ENCODE data around the gene AMDHD1.
A peak's percentile ranks its signal among the peaks of the same experiment; 100 is the strongest.

Gene AMDHD1, protein sequence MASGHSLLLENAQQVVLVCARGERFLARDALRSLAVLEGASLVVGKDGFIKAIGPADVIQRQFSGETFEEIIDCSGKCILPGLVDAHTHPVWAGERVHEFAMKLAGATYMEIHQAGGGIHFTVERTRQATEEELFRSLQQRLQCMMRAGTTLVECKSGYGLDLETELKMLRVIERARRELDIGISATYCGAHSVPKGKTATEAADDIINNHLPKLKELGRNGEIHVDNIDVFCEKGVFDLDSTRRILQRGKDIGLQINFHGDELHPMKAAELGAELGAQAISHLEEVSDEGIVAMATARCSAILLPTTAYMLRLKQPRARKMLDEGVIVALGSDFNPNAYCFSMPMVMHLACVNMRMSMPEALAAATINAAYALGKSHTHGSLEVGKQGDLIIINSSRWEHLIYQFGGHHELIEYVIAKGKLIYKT

DNA sequence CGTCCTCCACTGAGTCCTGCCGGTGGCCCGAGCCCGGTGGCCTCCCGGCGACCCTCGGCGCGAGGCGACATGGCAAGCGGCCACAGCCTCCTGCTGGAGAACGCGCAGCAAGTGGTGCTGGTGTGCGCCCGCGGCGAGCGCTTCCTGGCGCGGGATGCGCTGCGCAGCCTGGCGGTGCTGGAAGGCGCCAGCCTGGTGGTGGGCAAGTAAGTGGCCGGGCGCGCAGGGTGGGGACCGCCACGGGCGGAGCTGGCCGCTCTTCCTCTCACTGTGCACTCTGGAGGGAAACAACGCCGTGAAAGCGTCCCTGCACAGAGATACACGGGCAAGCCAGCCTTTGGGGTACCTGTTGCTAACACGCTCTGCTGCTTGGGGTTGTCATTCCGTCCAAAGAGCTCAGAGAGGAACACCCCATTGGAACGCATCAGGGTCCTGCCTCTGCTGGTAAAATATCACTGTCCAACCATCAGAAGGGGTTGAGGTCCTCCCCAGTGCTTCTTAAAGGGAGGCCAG lies at the start of gene AMDHD1:
Gene AMDHD1 (plus strand): TSS at position 2 of the 513 bp plus-strand sequence. CDS start 68 bp downstream, at position 70.
- peak; percentile 76 to 84 for DNase-seq

DNA sequence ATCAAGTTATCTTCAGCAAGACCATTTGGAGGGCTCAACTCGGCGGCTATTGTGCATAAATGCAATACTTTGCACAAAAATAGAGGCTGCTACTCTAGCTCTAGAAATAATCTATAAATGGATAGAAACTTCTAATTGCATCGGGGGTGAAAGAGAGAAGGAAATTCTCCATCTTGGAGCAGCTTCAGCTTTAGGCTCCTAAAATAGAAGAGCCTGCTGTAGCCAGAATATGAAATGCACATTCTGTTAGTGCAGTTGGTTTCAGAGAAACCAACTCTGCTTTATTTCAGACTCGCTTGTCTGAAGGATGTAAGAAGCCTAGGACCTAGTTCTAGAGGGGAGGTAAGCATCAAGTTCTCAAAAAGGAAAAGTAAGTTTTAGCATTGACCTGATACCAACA lies 46.3 kb upstream of the AMDHD1 start:
- DNase-seq, result no peak

DNA sequence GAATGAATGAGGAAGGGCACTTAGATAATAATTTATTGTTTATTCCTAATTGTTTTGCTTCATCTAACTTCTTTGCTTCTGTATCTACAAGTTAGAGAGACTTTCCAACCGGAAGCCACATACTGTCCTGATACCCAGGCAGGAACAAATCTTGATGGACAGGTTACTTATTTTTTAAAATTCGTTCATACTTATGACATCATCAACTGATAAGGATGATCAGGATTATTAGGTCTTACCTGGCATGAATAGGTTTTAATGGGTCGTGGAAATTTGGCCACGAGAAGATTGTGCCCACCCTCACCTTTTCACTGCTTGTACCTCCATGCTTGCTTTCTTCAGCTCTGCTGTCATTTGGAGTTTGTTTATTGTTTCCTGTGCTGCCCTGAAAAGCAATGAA lies 45.0 kb upstream of the AMDHD1 start:
- DNase-seq, result no peak

DNA sequence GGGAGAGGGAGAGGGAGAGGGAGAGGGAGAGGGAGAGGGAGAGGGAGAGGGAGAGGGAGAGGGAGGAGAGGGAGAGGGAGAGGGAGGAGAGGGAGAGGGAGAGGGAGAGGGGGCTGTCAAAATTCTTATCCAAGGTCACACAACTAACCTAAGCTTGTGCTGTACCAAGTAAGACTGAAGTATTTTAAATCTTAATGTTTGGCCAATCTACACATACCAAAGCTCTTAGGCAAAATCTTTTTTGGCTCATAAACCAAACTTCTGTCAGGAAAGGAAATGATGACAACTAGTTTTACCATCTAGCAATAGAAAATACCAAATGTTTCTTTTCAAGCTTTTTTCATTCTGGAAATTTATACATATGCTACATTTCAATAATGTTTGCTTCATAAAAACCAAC lies 34.6 kb upstream of the AMDHD1 start:
- no peak for DNase-seq

DNA sequence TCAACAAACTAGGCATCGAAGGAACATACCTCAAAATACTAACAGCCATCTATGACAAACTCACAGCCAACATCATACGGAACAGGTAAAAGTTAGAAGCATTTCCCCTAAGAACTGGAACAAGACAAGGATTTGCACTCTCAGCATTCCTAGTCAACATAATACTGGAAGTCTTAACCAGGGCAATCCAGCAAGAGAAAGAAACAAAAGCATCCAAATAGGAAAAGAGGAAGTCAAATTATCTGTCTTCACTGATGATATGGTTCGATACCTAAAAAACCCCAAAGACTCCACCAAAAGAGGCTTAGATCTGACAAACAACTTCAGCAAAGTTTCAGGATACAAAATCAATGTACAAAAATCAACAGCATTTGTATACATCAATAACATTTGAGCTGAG lies 33.3 kb upstream of the AMDHD1 start:
- DNase-seq, result no peak

DNA sequence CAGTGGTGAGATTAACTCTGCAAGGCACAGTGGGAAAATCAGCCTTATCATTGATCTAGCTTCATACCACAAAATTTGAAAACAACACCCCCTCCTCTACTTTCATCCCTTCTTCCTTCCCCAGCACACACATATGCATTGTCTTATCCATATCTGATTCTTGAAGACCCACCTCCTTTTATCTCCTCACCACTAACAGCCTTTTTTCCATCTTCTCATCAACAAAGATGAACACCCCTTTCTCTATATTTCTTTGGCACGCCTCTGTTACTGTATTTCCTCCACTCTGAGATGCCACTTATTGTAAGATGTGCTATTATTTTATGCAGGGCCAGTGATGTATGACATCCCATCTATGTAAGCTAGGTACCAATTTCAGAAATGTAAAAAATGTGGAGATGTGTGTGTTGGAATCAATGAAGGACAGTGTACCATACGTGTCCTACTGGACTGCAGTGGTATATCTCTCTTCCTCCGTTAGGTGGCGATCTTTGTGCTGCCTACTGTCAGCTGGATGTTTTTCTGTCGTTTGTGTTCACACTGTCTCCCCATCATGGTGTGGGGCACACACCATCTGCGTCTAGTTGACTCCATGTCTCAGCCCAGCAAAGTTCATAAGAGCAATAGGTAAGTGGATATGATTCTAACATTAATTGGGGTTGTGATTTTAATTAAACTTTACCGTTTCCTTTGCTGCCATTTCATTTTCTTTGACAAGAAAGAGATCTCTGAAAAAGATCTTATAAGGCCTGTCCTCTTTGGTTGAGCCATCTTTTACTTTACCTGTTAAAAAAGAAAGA lies 24.7 kb upstream of the AMDHD1 start:
- DNase-seq, result peak; percentile 25 to 40

DNA sequence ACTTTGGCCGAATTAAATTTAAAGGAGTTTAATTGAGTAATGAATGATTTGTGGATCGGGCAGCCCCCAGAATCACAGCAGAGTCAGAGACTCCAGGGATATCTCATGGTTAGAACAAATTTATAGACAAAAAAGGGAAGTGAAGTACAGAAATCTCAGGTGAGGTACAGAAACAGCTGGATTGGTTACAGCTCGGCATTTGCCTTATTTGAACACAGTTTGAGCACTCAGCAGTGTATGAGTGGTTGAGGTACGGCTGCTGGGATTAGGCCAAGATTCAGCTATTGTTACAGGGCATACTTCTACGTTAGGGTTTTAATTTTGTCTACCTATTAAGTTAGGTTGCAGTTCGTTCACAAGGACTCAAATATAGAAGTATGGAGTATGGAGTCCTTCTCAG lies 24.0 kb upstream of the AMDHD1 start:
- DNase-seq, result no peak

DNA sequence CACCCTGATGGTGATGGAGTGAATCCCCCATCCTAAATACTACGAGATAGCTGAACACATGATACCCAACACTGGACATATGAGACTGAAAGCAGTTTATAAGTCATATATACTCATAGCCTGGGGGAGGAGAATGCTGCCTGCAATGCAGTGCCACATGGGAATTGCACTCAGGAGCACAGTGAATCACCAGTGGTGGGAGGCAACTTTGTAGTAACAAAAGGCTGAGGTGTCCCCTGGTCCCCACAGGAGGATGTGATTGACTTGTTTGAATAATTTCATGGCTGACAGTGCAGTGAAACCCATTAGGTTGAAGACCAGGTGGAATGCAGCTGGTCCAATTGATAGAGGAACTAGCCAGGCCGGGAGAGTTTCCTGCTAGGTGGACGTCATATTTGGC lies 20.9 kb upstream of the AMDHD1 start:
- no peak for DNase-seq

DNA sequence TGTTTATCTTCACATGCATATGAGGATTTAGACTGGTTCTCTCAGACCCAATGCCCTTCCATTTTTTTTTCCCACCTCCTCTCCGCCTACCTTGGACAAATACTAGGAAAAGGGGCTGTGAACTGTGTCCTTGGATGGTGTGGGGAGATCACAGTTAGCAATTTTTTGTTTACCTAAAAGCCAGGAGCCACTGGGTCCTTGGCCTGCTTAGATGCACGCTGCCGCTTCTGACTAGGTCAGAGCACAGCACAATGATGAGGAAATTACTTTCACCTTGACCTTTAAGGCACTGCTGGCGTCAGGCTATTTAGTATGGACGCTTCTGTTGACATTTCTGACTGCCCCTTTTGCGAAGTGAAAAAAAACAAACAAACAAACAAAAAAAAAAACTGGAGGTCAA lies 2.6 kb upstream of the AMDHD1 start:
- no peak for DNase-seq

DNA sequence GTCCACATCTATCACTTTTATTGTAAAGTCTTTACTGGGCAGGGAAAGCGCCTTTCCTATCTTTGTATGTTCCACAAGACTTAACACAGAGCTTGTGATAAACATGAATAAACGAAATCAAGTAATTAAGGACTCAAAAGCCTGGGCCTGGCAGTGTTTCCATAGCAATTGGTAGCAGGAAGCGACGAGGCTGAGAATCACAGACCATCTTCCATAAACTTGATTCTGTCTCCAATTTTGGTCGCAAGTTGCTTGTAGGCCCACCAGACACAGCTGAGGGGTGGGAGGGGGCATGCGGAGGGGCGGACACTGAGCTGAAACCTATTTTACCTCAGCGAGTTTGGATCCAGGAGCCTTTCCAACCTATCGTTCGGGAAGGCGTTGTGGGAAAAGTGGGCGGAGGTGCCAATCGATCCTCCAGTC lies 1.0 kb upstream of the AMDHD1 start:
- no peak for DNase-seq

DNA sequence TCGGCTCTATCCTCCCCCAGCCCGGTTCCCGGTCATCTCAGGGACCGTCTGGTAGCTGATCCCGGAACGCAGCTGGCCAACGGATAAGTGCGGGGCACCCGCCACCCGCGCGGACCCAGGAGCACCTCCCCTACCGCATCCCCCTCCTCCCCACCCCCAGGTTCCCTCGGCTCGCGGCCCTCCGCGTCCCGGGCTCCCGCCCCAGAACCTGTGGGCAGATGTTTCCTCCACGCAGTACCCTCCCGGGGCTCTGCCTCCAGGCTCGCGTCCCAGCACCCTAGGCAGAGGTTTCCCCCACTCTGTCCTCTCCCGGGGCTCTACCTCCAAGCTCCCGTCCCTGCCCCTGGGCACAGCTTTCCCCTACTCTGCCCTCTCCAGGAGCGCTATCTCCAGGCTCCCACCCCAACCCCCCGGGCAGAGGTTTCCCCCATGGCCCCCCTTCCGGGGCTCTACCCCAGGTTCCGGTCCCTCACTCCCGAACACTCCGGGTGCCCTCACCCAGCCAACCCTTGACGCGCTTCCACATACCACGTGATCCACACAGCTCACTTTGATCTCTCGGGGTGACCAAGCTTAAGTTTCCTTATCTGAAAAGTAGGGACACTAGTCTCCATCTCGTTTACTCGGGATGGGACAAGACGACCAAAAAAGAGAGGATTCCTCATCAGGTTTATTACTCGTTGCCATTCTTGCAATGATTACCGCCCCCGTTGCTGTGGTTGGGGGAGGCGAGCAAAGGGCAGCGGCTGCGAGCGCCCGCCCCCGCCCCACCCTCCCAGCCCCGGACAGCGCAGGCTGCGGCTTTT lies 404 bp upstream of the AMDHD1 start, which contains the start of gene CCDC38:
Gene CCDC38 (minus strand): TSS at position 91 of the 806 bp plus-strand sequence. CDS start 6,105 bp downstream, outside the sequence.
- peak; percentile 87 to 89 for DNase-seq

DNA sequence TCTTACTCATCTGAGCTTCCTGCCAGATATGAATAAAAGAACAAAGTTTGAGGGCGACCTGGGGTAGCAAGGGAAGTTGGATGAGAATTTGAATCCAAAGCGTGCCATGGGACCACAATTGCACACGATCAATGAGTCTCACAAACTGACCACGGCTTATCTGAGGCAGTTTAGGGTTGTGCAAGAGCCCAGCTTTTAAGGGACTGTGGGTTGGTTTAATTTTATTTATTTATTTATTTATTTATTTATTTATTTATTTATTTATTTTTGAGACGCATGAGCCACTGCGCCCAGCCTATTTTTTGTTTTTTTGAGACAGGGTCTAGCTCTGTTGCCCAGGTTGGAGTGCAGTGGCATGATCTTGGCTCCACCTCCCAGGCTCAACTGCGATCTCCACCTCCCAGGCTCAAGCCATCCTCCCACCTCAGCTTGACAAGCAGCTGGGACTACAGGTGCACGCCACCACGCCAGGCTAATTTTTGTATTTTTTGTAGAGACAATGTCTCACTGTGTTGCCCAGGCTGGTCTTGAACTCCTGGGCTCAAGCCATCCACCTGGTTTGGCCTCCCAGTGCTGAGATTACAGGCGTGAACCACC lies 1.1 kb downstream of the AMDHD1 start:
- no peak for DNase-seq

DNA sequence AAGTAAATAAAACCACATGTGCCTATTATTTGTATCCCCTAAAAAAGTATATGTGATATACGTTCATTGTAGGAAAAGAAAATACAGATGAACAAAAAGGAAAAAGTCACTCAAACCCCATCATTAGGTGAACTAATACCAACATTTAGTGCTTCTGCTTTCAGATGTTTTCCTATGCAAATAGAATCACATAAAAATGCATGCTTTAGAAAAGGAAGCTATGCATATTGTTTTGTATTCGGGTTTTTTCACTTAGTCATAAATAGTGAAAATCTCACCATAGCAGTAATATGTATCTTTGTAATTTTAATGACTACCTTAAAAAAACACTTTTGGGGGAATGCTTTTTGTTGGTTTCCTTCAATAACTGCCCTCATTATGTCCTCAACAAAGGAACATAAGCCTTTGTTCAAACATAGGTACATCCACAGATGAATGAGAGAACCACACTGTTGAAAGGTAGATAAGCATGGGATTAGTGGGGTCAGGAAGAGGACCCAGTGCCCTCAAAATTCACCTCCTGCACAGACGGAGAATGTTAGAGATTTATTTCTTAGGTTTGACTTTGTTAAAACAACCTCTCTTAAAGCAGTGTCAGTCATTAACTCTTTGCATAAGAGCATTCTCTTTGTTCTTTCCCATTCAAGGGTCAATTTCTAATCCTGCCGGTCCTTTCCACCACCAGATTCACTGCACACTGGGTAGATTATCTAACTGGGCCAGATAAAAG lies 6.5 kb downstream of the AMDHD1 start:
- DNase-seq, result no peak

DNA sequence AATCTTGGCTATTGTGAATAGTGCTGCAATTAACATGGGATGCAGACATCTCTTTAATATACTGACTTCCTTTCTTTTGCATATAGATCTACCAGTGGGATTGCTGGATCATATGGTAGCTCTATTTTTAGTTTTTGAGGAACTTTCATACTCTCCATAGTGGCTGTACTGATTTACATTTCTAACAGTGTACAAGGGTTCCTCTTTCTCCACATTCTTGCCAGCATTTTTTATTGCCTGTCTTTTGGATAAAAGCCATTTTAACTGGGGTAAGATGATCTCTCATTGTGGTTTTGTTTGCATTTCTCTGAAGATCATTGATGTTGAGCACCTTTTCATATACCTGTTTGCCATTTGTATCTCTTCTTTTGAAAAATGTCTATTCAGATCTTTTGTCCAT lies 8.4 kb downstream of the AMDHD1 start:
- DNase-seq, result no peak

DNA sequence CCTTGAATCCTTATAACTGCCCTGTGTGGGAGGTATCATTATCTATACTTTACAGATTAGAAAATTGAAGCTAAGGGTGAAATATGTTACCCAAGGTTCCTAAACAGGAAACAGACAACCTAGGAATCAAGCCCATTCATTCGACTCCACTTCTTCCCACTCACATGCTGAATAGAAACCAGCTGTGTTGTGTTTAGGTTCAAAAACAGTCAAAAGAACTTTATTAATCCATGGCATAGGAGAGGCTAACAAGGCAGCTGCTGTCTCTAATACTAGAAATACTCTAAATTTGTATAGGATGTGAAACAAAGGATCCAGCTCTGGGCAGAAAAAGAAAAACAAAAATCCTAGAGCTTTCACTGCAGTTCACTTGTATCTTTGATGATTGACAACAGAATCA lies 9.9 kb downstream of the AMDHD1 start:
- DNase-seq, result no peak

DNA sequence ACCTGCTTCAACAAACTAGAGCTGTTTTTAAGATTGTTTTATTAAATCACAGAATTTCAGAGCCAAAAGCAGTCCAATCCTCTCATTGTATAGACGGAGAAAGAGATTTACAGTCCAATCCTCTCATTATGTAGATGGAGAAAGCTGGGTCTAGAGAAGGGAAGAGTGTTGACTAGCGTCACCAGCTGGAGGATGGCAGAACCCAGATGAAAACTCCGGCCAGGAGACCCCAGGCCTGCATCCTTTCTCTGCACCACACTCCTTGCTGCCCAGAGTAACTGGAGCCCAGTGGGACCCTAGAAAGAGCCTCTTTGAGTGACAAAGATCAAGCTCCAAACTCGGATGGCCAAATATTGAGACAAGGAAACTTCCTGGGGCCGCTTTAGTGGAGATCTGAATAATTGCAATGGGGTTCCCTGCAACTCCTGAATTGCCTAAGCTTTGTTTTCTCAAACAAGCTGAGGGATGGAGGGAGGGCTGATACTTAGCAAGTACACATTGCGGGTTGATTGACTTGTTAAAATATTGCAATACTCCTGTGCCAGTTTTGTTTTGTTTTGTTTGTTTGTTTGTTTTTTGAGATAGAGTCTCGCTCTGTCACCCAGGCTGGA lies 12.5 kb downstream of the AMDHD1 start:
- DNase-seq, result no peak

DNA sequence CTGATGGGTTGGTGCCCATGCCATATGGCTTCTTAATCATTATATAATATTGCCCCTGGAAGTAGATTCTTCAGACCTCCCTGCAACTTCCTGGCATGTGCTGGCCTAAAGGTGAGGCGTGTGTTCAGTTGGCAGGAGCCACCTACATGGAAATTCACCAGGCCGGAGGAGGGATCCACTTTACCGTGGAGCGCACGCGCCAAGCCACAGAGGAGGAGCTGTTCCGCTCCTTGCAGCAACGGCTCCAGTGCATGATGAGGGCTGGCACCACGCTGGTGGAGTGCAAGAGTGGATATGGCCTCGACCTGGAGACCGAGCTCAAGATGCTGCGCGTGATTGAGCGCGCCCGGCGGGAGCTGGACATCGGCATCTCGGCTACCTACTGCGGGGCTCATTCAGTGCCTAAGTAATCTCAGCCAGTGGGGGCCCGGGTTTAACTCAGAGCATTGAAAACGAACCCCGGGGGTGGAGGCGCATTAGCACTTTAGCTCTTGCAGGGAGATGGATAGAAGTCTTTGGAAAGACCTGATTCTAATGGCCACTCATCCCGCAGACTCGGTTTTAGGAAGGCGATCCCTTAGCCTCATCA lies 13.5 kb downstream of the AMDHD1 start:
- DNase-seq, result no peak

DNA sequence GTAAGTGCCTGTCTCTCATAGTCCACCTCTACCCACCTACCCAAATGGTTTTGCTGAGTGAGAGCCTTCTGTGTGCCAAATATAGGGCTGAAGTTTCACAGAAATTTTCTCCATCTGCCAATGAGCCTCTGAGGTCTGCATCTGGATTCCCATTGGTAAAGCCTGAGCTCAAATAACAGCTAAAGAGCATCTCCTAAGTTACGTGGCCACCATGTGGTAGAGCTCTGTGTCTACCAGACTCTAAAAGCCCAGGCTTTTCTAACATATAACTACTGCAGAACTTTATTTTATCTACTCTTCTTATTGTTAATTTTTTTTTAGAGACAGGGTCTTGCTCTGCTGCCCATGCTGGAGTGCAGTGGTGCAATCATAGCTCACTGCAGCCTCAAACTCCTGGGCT lies 16.0 kb downstream of the AMDHD1 start:
- DNase-seq, result no peak

DNA sequence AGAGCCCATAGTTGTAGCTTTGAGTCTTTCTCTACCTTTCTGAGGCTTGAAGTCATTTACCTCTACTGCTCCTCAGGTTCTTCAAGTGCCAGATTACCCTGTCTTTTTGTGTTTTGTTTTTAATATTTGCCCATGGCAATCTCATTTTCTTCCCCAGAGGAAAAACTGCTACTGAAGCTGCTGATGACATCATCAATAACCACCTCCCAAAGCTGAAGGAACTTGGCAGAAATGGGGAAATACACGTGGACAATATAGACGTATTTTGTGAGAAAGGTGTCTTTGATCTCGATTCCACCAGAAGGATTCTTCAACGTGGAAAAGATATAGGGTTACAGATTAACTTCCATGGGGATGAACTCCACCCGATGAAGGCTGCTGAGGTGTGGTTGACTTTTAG lies 17.1 kb downstream of the AMDHD1 start:
- DNase-seq, result no peak

DNA sequence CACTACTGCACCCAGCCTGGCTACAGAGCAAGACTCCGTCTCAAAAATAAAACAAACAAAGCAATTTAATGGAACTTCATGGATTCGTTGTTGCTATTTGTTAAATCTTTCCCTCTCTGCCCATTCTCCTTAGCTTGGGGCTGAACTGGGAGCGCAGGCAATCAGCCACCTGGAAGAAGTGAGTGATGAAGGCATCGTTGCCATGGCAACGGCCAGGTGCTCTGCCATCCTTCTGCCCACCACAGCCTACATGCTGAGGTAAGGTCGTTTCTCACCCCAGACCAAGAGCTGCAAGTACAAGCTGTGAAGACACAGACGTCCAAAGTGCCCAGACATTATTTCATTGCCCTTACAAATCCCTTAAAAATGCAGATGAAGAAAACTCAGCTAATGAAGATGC lies 19.1 kb downstream of the AMDHD1 start:
- DNase-seq, result no peak

DNA sequence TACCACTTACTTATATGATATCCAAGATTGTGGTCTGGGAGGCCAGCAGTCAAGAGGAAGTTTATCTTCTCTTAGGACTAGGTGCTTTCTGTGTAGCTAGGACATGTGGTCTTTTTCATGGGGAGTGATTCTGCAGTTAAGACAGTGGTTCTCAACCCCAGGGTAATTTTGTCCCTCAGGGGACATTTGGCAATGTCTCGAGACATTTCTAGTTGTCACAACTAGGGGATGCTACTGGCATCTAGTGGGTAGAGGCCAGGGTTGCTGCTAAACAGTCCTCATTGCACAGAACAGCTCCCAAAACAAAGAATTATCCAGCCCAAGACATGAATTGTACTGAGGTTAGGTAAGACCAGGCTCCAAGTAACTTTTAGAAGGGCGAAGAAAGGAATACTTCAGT lies 20.0 kb downstream of the AMDHD1 start:
- DNase-seq, result no peak

All from activated T-cell treated with anti-CD3 and anti-CD28 coated beads, Interleukin-2, amount 50 U/mL, for 48 hours (primary cell).